ENCODE measurements around the gene TM4SF20.

TM4SF20 gene

DNA sequence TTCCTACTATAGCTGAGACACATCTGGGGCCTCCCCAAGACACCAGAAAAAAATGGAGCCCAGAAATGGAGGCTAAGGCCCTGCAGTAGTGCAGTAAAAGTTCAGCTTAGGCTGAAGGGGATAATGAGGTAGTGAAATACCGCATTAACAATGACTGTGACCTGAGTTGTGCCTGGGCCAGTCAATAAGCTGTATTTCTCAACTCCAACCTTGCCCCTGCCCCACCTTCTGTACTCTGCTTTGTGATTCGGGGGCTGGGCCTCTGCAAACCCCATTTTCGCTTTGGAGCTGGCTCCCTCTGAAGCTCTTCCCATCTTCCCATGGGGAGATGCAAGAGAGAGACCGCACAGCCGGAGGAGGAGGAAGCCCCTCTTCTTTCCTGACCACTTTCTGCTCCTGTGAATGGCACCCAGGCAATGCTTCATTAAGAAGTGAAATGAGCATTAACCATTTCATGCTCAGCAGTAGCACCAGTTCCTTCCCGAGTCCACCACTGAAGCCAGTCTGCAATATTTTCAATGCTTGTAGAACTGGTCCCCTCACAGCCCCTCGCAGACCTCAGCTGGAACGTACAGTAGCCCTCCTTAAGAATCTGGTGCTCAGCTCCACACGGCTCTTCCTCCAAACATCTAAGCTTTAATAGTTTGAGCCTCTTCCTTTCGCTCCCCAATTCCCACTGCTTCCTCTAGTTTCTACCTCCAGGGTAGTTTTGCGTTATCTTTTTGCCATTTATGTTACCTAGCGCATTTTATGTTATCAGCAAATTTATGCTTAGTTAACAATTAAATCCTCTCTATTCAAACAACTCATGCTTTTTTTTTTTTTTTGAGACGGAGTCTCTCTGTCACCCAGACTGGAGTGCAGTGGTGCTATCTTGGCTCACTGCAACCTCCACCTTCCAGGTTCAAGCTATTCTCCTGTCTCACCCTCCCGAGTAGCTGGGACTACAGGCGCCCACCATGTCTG is 41.3 kb upstream of the TM4SF20 start:
- H3K4me2 ChIP-seq (ENCODE audit: low read length) = no peak overlapping the region
- H2AFZ ChIP-seq (ENCODE audit: low read length) = no peak overlapping the region

DNA sequence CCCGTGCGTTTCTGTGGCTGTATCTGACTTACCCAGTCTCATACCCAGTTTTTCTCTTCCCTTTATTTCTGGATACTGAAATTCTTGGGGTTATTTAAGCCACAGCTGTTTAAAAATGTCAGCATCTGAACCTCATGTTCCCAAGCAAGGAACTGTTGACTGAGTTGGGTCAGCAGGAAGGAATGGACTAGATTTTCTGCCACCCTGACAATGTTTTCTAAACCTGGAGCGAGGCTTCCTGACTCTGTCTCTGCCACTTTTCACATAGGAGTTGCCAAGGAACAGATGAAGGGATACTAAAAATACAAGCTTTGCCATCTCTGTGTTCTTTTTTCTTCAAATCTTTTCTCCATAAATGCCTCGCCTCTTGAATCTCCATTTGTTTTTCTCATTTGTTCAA is 37.6 kb upstream of the TM4SF20 start:
- Histone ChIP-seq H3K9me3 (ENCODE audit: low read length) (no peaks in the 10 kb centered on the region), H3K79me2 (ENCODE audit: insufficient read depth, low read length) (no peaks in the 10 kb centered on the region), H3F3A (ENCODE audit: insufficient read depth, low read length) (no peaks in the 10 kb centered on the region), H3K4me3 (ENCODE audit: low read depth, low read length, poor library complexity, severe bottlenecking) (no peak overlapping the region), H3K4me1 (ENCODE audit: insufficient read depth, low read length, severe bottlenecking) (no peaks in the 10 kb centered on the region), H3K27ac (ENCODE audit: low read depth, low read length, poor library complexity, severe bottlenecking) (no peak overlapping the region), H3K27me3 (ENCODE audit: insufficient read depth, low read length) (no peaks in the 10 kb centered on the region; the same call in 1 of the 2 replicates), H3K9ac (ENCODE audit: low read length) (no peak overlapping the region), H3K9me2 (ENCODE audit: low read depth, low read length) (no peaks in the 10 kb centered on the region), H2AFZ (ENCODE audit: low read length) (no peak overlapping the region), H3K4me2 (ENCODE audit: low read length) (no peak overlapping the region), H4K20me1 (ENCODE audit: insufficient read depth, low read length) (no peaks in the 10 kb centered on the region), H3K36me3 (ENCODE audit: insufficient read depth, low read length) (no peaks in the 10 kb centered on the region)
- TF ChIP-seq, protein P1, sequence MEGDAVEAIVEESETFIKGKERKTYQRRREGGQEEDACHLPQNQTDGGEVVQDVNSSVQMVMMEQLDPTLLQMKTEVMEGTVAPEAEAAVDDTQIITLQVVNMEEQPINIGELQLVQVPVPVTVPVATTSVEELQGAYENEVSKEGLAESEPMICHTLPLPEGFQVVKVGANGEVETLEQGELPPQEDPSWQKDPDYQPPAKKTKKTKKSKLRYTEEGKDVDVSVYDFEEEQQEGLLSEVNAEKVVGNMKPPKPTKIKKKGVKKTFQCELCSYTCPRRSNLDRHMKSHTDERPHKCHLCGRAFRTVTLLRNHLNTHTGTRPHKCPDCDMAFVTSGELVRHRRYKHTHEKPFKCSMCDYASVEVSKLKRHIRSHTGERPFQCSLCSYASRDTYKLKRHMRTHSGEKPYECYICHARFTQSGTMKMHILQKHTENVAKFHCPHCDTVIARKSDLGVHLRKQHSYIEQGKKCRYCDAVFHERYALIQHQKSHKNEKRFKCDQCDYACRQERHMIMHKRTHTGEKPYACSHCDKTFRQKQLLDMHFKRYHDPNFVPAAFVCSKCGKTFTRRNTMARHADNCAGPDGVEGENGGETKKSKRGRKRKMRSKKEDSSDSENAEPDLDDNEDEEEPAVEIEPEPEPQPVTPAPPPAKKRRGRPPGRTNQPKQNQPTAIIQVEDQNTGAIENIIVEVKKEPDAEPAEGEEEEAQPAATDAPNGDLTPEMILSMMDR (IDR thresholded peaks at IDR 0.05; ENCODE audit: low read length) = no peak
- TF ChIP-seq EZH2 (IDR thresholded peaks at IDR 0.05; ENCODE audit: borderline replicate concordance, low read length) = no peak

More for the DNA sequence above, 41.3 kb upstream of the TM4SF20 start:
- H3K27me3 ChIP-seq (ENCODE audit: insufficient read depth, low read length) = no peaks in the 10 kb centered on the region; the same call in 1 of the 2 replicates
- no peaks in the 10 kb centered on the region for H4K20me1 ChIP-seq (ENCODE audit: insufficient read depth, low read length)
- no peaks in the 10 kb centered on the region for H3K4me1 ChIP-seq (ENCODE audit: insufficient read depth, low read length, severe bottlenecking)
- no peak overlapping the region for H3K4me3 ChIP-seq (ENCODE audit: low read depth, low read length, poor library complexity, severe bottlenecking)
- no peaks in the 10 kb centered on the region for H3F3A ChIP-seq (ENCODE audit: insufficient read depth, low read length)
- H3K9ac ChIP-seq (ENCODE audit: low read length) = no peak overlapping the region
- no peak overlapping the region for H3K27ac ChIP-seq (ENCODE audit: low read depth, low read length, poor library complexity, severe bottlenecking)
- no peaks in the 10 kb centered on the region for H3K36me3 ChIP-seq (ENCODE audit: insufficient read depth, low read length)
- H3K9me2 ChIP-seq (ENCODE audit: low read depth, low read length) = no peaks in the 10 kb centered on the region
- H3K9me3 ChIP-seq (ENCODE audit: low read length) = no peaks in the 10 kb centered on the region
- no peaks in the 10 kb centered on the region for H3K79me2 ChIP-seq (ENCODE audit: insufficient read depth, low read length)
- TF ChIP-seq, protein P1 (IDR thresholded peaks at IDR 0.05; ENCODE audit: low read length) = no peak

DNA sequence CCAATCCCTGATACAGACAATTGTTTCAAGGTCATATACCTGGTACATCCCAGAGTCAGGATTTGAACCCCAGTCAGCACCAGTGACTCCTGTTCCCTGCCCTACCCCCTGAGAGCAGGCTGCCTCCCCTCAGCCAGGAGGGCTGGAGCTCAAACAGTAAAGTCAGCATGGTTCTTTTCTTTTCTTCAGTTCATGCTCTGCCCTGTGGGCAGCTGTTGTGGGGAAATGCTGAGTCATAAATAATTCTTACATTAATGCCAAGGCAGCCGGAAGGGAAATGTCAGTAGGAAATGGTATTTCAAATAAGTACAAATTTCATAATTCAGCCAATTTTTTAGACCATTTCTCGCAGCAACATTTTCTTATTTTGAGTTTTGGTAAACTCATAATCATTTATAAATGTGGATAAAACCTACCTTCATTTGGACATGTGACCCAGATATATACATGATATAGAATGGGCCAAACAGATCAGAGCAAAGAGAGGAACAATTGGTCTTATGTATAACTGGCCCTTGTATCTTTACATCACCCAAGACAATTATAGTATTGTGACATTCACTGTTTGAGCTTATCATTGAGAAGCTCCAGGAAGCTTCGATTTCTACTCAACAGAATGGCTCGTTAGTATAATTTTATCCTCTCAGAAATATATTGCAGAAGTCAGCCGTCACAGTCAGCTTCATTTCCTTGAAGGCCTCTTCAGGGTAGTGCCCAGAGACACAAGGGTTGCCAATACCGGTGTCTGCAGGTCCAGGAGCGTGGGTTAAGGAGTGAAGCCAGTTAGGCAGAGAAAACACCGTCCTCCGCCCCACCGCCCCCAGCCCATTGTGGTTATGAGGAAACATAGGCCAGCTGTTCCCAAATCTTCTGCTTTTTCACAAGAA is 36.7 kb upstream of the TM4SF20 start:
- TF ChIP-seq EZH2 (IDR thresholded peaks at IDR 0.05; ENCODE audit: borderline replicate concordance, low read length) = no peak
- TF ChIP-seq, protein P1 (IDR thresholded peaks at IDR 0.05; ENCODE audit: low read length) = no peak
- Histone ChIP-seq H4K20me1 (ENCODE audit: insufficient read depth, low read length) (no peaks in the 10 kb centered on the region), H3K4me3 (ENCODE audit: low read depth, low read length, poor library complexity, severe bottlenecking) (no peak overlapping the region), H3K9me3 (ENCODE audit: low read length) (no peaks in the 10 kb centered on the region), H3K27ac (ENCODE audit: low read depth, low read length, poor library complexity, severe bottlenecking) (no peak overlapping the region), H3K27me3 (ENCODE audit: insufficient read depth, low read length) (no peaks in the 10 kb centered on the region; the same call in 1 of the 2 replicates), H3F3A (ENCODE audit: insufficient read depth, low read length) (no peaks in the 10 kb centered on the region), H3K4me2 (ENCODE audit: low read length) (no peak overlapping the region), H3K79me2 (ENCODE audit: insufficient read depth, low read length) (no peaks in the 10 kb centered on the region), H3K36me3 (ENCODE audit: insufficient read depth, low read length) (no peaks in the 10 kb centered on the region), H3K9me2 (ENCODE audit: low read depth, low read length) (no peaks in the 10 kb centered on the region), H3K9ac (ENCODE audit: low read length) (no peak overlapping the region), H3K4me1 (ENCODE audit: insufficient read depth, low read length, severe bottlenecking) (no peaks in the 10 kb centered on the region), H2AFZ (ENCODE audit: low read length) (no peak overlapping the region)
